ENCODE data around the gene PDPN.
A peak's percentile ranks its signal among the peaks of the same experiment; 100 is the strongest.

PDPN gene

GRCh38 chr1:13605159-13605558 lies 21.5 kb downstream of the PDPN start:
- DNase-seq (ENCODE audit: low read depth), result no peak
- H3K4me3 ChIP-seq (ENCODE audit: low read depth, low read length), result no peak overlapping the region

GRCh38 chr1:13607002-13607401 lies 23.4 kb downstream of the PDPN start:
- DNase-seq (ENCODE audit: low read depth), result no peak
- no peak overlapping the region for H3K4me3 ChIP-seq (ENCODE audit: low read depth, low read length)

GRCh38 chr1:13616234-13616633 lies 32.6 kb downstream of the PDPN start:
- DNase-seq (ENCODE audit: low read depth), result no peak

DNA sequence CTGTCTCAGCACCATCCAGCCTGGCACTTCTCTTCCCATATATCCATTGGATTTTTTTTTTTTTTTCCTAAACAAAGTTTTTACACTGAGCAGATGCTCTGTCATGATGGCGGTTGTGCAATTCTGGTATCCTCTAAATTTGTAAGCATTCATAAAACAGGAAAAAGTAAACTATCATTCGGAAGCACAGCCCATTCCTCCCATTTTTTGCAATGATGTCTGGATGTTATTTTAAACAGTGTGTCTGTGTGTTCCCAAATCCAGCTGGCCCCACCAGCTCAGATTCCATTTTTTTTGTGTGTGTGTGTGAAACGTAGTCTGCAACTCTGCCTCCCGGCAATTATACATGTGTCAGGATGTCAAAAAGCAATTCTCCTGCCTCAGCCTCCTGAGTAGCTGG lies 33.5 kb downstream of the PDPN start:
- no peak for DNase-seq (ENCODE audit: low read depth)
- H3K4me3 ChIP-seq (ENCODE audit: low read depth, low read length), result no peak overlapping the region

More at GRCh38 chr1:13616234-13616633, 32.6 kb downstream of the PDPN start:
- H3K4me3 ChIP-seq (ENCODE audit: low read depth, low read length), result no peak overlapping the region

DNA sequence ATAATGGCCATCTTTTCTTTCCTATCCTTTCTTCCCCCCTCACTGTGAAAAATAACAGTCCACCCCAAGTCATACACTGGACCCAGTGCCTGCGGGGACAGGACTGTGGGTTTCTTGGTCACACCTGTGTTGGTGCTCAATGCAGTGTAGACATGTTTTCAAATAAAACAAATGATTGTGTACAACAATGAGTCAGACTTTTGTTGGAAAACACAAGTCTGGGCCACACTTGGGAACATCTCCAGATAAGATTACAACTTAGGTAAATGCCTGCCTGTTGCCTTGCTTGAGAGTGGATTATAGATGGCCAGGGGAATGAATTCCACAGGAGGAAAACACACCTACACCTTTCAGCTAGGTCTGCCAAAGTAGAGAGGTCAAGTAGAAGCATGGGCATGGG lies 34.1 kb downstream of the PDPN start:
- no peak for DNase-seq (ENCODE audit: low read depth)
- no peak overlapping the region for H3K4me3 ChIP-seq (ENCODE audit: low read depth, low read length)

DNA sequence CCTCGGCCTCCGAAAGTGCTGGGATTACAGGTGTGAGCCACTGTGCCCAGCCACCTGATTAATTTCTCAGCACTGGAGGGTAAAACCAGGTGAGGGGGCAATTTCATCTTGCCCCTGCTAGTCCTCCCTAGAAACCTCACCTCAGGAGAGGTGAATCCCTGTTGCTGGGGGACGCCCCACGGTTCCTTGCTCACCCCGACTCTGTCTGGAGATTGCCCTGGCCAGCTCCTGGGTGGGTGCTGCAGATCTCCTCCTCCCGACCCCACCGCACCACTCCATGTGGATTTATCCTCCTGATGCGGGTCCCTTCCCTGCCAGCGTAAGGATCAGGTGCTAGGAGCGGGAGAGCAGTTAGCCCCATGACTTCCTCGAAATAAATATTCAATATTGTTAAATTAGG lies 34.9 kb downstream of the PDPN start:
- DNase-seq (ENCODE audit: low read depth), result no peak
- no peak overlapping the region for H3K4me3 ChIP-seq (ENCODE audit: low read depth, low read length)

DNA sequence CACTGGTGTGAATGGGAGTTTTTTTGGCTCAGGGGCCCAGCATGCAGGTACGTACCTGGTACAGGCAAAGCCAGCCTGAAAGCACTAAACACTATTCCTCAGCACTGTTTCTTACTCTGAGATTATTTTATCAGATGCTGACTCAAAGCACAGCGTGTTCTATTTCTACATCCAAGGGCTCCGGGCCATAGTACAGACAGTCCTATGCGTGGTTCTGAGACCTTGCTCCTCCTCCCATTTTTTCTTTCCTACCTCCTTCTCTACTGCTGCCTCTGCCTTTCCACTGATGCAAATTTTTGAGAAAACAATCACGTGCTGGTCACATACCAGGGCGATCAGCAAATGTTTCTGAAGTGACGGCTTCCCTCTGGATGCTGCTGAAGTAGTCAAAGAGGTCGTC lies 36.3 kb downstream of the PDPN start:
- peak; percentile 15 for DNase-seq (ENCODE audit: low read depth)
- H3K4me3 ChIP-seq (ENCODE audit: low read depth, low read length), result no peak overlapping the region

DNA sequence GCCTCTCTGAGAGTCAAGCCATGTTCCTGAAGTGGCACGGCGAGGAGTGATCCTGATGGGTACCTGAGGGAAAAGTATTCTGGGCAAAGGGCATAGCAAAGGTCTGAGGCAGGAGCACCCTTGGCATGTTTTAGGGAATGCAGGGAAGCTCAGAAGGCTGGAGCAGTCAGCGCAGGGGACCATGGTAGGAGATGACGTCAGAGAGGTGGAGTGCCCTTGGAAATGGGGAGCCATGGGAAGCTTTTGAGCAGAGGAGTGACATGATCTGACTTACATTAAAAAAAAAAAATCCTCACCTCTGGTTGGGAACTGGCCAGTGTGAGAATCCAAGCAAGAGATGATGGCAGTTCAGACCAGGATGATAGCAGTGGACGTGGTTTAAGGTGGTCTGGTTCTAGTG lies 37.2 kb downstream of the PDPN start:
- no peak for DNase-seq (ENCODE audit: low read depth)
- H3K4me3 ChIP-seq (ENCODE audit: low read depth, low read length), result no peak overlapping the region

DNA sequence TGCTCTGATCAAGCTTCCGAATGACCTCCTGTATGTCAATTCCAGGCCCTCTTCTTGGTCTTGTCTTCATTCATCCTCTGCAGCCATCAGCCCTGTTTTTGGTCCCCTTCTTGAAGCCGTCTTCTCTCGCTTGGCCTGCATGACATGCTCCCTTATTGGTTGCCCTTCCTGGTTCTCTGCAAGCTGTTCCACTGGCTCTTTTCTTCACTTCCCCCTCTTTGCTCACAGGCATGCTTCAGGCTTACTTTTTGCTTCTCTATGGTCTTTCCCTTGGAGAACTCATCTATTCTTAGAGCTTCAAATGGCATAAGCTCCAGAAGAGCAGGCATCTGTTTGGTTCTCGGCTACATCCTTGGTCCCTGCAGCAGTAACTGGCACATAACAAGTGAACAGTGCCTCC lies 38.8 kb downstream of the PDPN start:
- H3K4me3 ChIP-seq (ENCODE audit: low read depth, low read length), result no peak overlapping the region
- DNase-seq (ENCODE audit: low read depth), result no peak

- no peak overlapping the region for H3K4me3 ChIP-seq (ENCODE audit: low read depth, low read length)
- DNase-seq (ENCODE audit: low read depth), result no peak
Observed at GRCh38 chr1:13623021-13623637, 39.5 kb downstream of the PDPN start.

GRCh38 chr1:13624526-13624925 lies 40.9 kb downstream of the PDPN start:
- no peak for DNase-seq (ENCODE audit: low read depth)
- no peak overlapping the region for H3K4me3 ChIP-seq (ENCODE audit: low read depth, low read length)

GRCh38 chr1:13627127-13627526 lies 43.5 kb downstream of the PDPN start:
- H3K4me3 ChIP-seq (ENCODE audit: low read depth, low read length), result no peak overlapping the region
- DNase-seq (ENCODE audit: low read depth), result no peak

DNA sequence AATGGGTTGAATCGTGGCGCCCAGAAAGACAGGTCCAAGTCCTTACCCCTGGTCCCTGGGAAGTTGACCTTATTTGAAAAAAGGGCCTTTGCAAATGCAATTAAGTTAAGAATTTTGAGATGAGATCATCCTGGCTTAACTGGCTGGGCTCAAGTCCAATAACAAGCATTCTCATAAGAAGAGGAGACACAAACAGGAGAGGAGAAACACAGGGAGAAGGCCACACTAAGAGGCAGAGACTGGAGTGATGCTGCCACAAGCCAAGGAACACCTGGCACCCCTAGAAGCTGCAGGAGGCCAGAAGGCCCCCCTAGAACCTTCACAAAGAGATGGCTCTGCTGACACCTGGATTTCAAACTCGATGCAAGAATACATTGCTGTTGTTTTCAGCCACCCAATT lies 44.6 kb downstream of the PDPN start:
- no peak overlapping the region for H3K4me3 ChIP-seq (ENCODE audit: low read depth, low read length)
- no peak for DNase-seq (ENCODE audit: low read depth)

GRCh38 chr1:13628711-13629110 lies 45.1 kb downstream of the PDPN start:
- DNase-seq (ENCODE audit: low read depth), result no peak
- no peak overlapping the region for H3K4me3 ChIP-seq (ENCODE audit: low read depth, low read length)

- no peak for DNase-seq (ENCODE audit: low read depth)
- H3K4me3 ChIP-seq (ENCODE audit: low read depth, low read length), result no peak overlapping the region
Observed at GRCh38 chr1:13642306-13643004, 58.8 kb downstream of the PDPN start.

GRCh38 chr1:13643017-13643416 lies 59.4 kb downstream of the PDPN start:
- no peak for DNase-seq (ENCODE audit: low read depth)
- H3K4me3 ChIP-seq (ENCODE audit: low read depth, low read length), result no peak overlapping the region

DNA sequence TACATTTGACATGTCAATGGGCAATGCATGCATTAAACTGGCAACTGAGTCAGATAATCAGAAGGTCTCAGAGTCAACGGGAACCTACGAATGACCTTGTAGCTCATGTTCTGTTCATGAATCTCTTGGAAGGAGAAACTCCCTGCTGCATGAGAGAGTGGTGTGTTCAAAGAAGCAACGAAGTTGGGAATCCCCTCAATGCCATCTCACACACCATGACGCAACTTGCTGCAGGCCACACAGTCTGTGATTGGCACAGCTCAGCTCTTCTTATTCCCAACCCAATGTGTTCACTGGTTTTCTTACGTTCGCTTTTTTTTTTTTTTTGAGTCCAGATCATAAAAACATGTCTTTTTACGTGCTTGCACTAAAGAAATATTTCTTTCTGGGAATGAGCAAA lies 62.9 kb downstream of the PDPN start:
- no peak for DNase-seq (ENCODE audit: low read depth)
- no peak overlapping the region for H3K4me3 ChIP-seq (ENCODE audit: low read depth, low read length)

DNA sequence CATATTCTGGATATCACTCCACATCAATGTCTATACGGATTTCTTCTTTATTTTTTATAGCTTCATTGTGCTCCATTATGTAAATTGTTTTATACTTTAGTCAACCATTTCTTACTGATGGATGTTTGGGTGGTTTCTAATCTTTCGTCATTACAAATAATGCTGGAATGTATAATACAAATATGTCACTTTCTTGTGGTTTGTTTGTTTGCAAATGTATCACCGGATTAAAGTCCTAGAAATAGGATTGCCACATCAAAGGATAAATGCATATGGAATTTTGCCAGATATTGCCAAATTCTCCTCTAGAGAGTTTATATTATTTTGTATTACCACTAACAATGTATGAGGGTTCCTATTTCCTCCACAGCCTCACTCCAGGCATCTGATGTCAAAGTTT lies 67.6 kb downstream of the PDPN start:
- DNase-seq (ENCODE audit: low read depth), result no peak
- H3K4me3 ChIP-seq (ENCODE audit: low read depth, low read length), result no peak overlapping the region

GRCh38 chr1:13652238-13652637 lies 68.6 kb downstream of the PDPN start:
- DNase-seq (ENCODE audit: low read depth), result no peak
- H3K4me3 ChIP-seq (ENCODE audit: low read depth, low read length), result no peak overlapping the region

DNA sequence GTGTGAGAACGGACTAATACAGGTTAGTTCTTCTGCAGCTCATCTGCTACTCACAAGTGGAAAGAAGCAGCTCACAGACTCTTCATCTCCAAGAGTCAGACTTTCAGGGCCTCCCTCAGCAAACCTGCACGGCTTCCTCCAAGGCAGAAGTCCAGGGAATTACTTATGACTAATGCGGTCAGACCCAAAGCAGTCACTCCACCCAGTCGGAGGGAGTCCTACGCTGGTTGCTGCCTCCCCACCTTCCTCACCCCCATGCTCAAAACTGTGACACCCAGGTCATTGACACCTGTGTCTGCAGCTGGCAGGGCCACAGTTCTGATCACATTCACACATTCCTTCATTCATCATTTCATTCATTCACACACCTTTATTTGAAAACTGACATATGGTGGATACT lies 77.9 kb downstream of the PDPN start:
- no peak for DNase-seq (ENCODE audit: low read depth)
- no peak overlapping the region for H3K4me3 ChIP-seq (ENCODE audit: low read depth, low read length)

GRCh38 chr1:13662493-13662892 lies 78.9 kb downstream of the PDPN start:
- no peak for DNase-seq (ENCODE audit: low read depth)

More at GRCh38 chr1:13662493-13662892, 78.9 kb downstream of the PDPN start:
- no peak overlapping the region for H3K4me3 ChIP-seq (ENCODE audit: low read depth, low read length)

Data from skeletal muscle cell (primary cell).